HCT116 (cell line): ENCODE results near the gene ZNF862.

Experiments
- EZH2phosphoT487 ChIP-seq: fragments of 200-600 bp; IDR thresholded peaks from 2 replicates; pipeline ENCODE4 v1.6.1; 2018; ENCODE audit warnings: antibody characterized with exemption, borderline replicate concordance
- SIN3A ChIP-seq: IDR thresholded peaks from 2 replicates; pipeline ENCODE4 v1.6.1; 2012; ENCODE audit warnings: low read depth
- ZNF274 ChIP-seq: fragments of 200-500 bp; sonication (Bioruptor generic); IDR thresholded peaks from 2 replicates; pipeline ENCODE4 v1.6.1; 2014; ENCODE audit warnings: mild to moderate bottlenecking, low read depth, low read length, inconsistent platforms

DNA sequence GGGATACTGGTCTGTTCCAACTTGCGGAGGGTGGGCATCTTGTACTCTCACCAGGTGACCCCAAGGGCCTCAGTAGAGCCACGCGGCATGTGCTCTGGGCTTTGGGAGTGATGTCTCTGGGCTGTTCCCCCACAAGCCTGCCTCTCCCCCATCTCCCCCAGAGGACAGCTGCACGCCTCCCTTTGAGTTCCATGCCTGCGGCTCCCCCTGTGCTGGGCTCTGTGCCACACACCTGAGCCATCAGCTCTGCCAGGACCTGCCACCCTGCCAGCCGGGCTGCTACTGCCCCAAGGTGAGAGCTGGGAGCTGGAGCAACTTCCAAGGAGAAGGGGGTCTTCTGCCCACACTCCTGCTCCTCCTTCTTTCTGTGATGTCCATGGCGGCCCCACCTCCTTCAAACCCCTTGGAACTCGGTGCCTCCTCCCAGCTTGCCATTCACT is 15.0 kb upstream of the ZNF862 start:
- TF ChIP-seq SIN3A (no peak), EZH2phosphoT487 (no peak), ZNF274 (no peak)
